ENCODE measurements around the gene JADE2. TPM values are rescaled to one million over a fixed set of nuclear protein-coding genes. Genes with fewer than 3 reads are reported as not detected.

Gene JADE2
- total RNA-seq, 1 experiment from 2014 or later, result 39.9 TPM

- ChIA-PET CTCF (no interaction called here), RAD21 (ENCODE audit: low non-redundant PET in 1 of 2, low total read pairs in 2 of 2, uncharacterized antibody in 2 of 2, unreplicated experiment in 2 of 2) (no interaction called here), POLR2A (no interaction called here)
- Histone ChIP-seq H3K36me3 (ENCODE audit: control insufficient read depth in 1 of 2, insufficient read depth in 2 of 2, low read length in 2 of 2) (peaks cover 8 to 16% of the 10 kb centered on the region in 2 experiments), H3K4me3 (replicated peaks in 1 of 2; ENCODE audit: low read depth in 1 of 2, low read length in 2 of 2) (no peak overlapping the region), H3K9ac (ENCODE audit: low read length) (no peak overlapping the region), H3K9me3 (ENCODE audit: control insufficient read depth in 1 of 2, insufficient read depth in 1 of 2, low read depth in 1 of 2, low read length in 2 of 2) (no peaks in the 10 kb centered on the region), H3K27ac (ENCODE audit: low read depth, low read length) (no peak overlapping the region), H3K4me2 (ENCODE audit: low read length) (no peak overlapping the region), H3K9me2 (ENCODE audit: insufficient read depth) (no peaks in the 10 kb centered on the region), H4K20me1 (ENCODE audit: insufficient read depth) (no peaks in the 10 kb centered on the region), H2AFZ (ENCODE audit: low read depth, low read length, poor library complexity, severe bottlenecking) (no peak overlapping the region), H3K4me1 (ENCODE audit: control insufficient read depth in 1 of 2, insufficient read depth in 2 of 2, low read length in 2 of 2) (no peaks in the 10 kb centered on the region), H3K79me2 (ENCODE audit: insufficient read depth, low read length) (no peaks in the 10 kb centered on the region), H3K27me3 (ENCODE audit: insufficient read depth, low read length) (no peaks in the 10 kb centered on the region)
- ATAC-seq, result no peak
- intact Hi-C loops (cut with micrococcal nuclease), result no loop called here
- no peak for DNase-seq (ENCODE audit: low read depth, low spot score)
- TF ChIP-seq FOSL1 (IDR thresholded peaks at IDR 0.05; ENCODE audit: low read depth), result no peak
- no peak for TF ChIP-seq RAD21 (IDR thresholded peaks at IDR 0.05; ENCODE audit: low read depth)
- TF ChIP-seq ZNF274 (IDR thresholded peaks at IDR 0.05; ENCODE audit: low read depth, low read length), result no peak
- no peak for TF ChIP-seq YY1 (IDR thresholded peaks at IDR 0.05; ENCODE audit: extremely low read depth, insufficient replicate concordance, low read depth, low read length)
- no peak for TF ChIP-seq EZH2phosphoT487 (IDR thresholded peaks at IDR 0.05; ENCODE audit: borderline replicate concordance)
- TF ChIP-seq EGR1 (IDR thresholded peaks at IDR 0.05; ENCODE audit: low read depth), result no peak
- BruUV-seq (replicated peaks), result no TSS peak
These were observed 42.8 kb downstream of the JADE2 start for GRCh38 chr5:134568337-134568700.

- Histone ChIP-seq H3K9me2 (ENCODE audit: insufficient read depth) (no peaks in the 10 kb centered on the region), H3K27me3 (ENCODE audit: insufficient read depth, low read length) (no peaks in the 10 kb centered on the region), H4K20me1 (ENCODE audit: insufficient read depth) (no peaks in the 10 kb centered on the region), H3K79me2 (ENCODE audit: insufficient read depth, low read length) (no peaks in the 10 kb centered on the region), H3K36me3 (ENCODE audit: control insufficient read depth in 1 of 2, insufficient read depth in 2 of 2, low read length in 2 of 2) (peaks cover 5 to 17% of the 10 kb centered on the region in 2 experiments; a peak in 3 of 4 replicates), H3K4me3 (replicated peaks in 1 of 2; ENCODE audit: low read depth in 1 of 2, low read length in 2 of 2) (no peak overlapping the region), H3K9me3 (ENCODE audit: control insufficient read depth in 1 of 2, insufficient read depth in 1 of 2, low read depth in 1 of 2, low read length in 2 of 2) (no peaks in the 10 kb centered on the region), H3K9ac (ENCODE audit: low read length) (no peak overlapping the region), H3K27ac (ENCODE audit: low read depth, low read length) (no peak overlapping the region), H2AFZ (ENCODE audit: low read depth, low read length, poor library complexity, severe bottlenecking) (no peak overlapping the region), H3K4me1 (ENCODE audit: control insufficient read depth in 1 of 2, insufficient read depth in 2 of 2, low read length in 2 of 2) (no peaks in the 10 kb centered on the region), H3K4me2 (ENCODE audit: low read length) (no peak overlapping the region)
- ChIA-PET CTCF (no interaction called here), POLR2A (no interaction called here), RAD21 (ENCODE audit: low non-redundant PET in 1 of 2, low total read pairs in 2 of 2, uncharacterized antibody in 2 of 2, unreplicated experiment in 2 of 2) (no interaction called here)
- intact Hi-C loops (cut with micrococcal nuclease), result no loop called here
- DNase-seq (ENCODE audit: low read depth, low spot score) (no peak), ATAC-seq (no peak)
- TF ChIP-seq CEBPB (IDR thresholded peaks at IDR 0.05; ENCODE audit: low read depth) (no peak), ATF3 (IDR thresholded peaks at IDR 0.05) (no peak), TCF7L2 (IDR thresholded peaks at IDR 0.05; ENCODE audit: borderline replicate concordance, extremely low read depth, insufficient read depth, insufficient read length) (no peak), CBX3 (IDR thresholded peaks at IDR 0.05; ENCODE audit: low read depth) (no peak)
- no TSS peak for BruUV-seq (replicated peaks)
These were observed 43.6 kb downstream of the JADE2 start for GRCh38 chr5:134568761-134569695.
